RWPE1 (cell line): ENCODE measurements around the gene TMEM140.
A peak's percentile ranks its signal among the peaks of the same experiment; 100 is the strongest.
"Not testable (repeated sequence)": the region's sequence is repeated elsewhere in the genome, so short reads cannot be mapped to it uniquely, and the experiment has no call there.

ENCODE experiments used
- CTCF ChIA-PET: fragments of 350-600 bp; sonication (Branson Sonifier 250); formaldehyde crosslinking; extraction: SDS; loops from one replicate; lab custom pipeline; 2021; lab: Yijun Ruan, JAX
- POLR2A ChIA-PET: fragments of 400-600 bp; formaldehyde crosslinking; extraction: SDS; loops from one replicate; lab custom pipeline; 2020; ENCODE audit warnings: antibody characterized with exemption; ENCODE audit not compliant: low non-redundant PET; lab: Yijun Ruan, JAX
- DNase-seq: peaks from one replicate; pipeline ENCODE4 v3.0.0; 2012; ENCODE audit warnings: low spot score
- H3K27ac ChIP-seq: fragments of 450-650 bp; 2 replicates; pipeline ENCODE4 v1.5.1; 2017
- TF ChIP-seq, protein P1 (sequence below): fragments of 450-650 bp; conservative IDR thresholded peaks from 2 replicates; pipeline ENCODE4 v1.5.1; 2017; ENCODE audit warnings: low read depth, mild to moderate bottlenecking

TMEM140 gene

GRCh38 chr7:135210888-135211178, 63.0 kb downstream of the TMEM140 start:
- TF ChIP-seq, protein P1, sequence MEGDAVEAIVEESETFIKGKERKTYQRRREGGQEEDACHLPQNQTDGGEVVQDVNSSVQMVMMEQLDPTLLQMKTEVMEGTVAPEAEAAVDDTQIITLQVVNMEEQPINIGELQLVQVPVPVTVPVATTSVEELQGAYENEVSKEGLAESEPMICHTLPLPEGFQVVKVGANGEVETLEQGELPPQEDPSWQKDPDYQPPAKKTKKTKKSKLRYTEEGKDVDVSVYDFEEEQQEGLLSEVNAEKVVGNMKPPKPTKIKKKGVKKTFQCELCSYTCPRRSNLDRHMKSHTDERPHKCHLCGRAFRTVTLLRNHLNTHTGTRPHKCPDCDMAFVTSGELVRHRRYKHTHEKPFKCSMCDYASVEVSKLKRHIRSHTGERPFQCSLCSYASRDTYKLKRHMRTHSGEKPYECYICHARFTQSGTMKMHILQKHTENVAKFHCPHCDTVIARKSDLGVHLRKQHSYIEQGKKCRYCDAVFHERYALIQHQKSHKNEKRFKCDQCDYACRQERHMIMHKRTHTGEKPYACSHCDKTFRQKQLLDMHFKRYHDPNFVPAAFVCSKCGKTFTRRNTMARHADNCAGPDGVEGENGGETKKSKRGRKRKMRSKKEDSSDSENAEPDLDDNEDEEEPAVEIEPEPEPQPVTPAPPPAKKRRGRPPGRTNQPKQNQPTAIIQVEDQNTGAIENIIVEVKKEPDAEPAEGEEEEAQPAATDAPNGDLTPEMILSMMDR, result no peak
- CTCF ChIA-PET, result no interaction called here
- POLR2A ChIA-PET, result no interaction called here
- no peak for DNase-seq
- peak overlapping the region; percentile 80 for H3K27ac ChIP-seq

DNA sequence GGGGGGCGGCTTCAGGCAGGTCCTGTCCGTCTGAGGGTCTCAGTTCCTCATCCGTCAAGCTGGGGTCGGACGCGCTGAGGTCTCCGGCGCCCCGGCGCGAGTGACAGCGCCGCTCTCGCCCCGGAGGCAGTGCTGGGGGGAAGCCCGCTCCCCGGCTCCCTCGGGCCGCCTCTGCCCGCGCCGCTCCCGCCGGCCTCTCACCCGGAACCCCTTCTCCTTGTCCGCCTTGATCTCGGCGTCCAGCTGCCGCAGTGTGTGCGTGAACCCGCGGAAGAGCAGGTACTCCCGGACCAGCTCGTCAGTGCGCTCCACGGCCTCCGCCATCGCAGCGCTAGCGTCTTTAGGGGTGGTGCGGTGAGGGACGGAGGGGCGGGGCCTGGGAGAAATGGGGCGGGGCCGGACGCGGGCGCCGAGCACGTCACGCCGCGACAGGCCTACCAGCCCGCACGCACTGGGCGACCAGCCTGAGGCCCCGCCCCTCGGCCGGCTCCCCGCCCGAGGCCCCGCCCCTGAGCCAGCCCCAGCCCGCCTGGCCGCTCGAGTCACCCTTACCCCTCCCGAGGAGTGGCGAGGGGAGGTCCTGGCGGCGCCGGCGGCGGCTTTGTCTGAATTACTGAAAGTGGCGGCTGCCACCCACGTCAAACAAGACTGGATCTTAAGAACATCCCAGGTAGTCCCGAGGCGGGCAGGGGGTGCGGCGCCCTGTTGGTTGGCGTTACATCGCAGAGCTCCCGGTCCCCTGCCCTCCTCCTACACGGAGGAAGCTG, 63.5 kb downstream of the TMEM140 start, which contains the start of gene WDR91:
WDR91 (minus strand) TSS at position 348 of the 767 bp plus-strand sequence; CDS start at position 324, 24 bp downstream.
- POLR2A ChIA-PET, result no interaction called here
- peak within 1 kb of the TSS; percentile 80 for H3K27ac ChIP-seq
- TF ChIP-seq, protein P1, result no peak
- DNase-seq, result peak; percentile 97
- CTCF ChIA-PET, result no interaction called here

DNA sequence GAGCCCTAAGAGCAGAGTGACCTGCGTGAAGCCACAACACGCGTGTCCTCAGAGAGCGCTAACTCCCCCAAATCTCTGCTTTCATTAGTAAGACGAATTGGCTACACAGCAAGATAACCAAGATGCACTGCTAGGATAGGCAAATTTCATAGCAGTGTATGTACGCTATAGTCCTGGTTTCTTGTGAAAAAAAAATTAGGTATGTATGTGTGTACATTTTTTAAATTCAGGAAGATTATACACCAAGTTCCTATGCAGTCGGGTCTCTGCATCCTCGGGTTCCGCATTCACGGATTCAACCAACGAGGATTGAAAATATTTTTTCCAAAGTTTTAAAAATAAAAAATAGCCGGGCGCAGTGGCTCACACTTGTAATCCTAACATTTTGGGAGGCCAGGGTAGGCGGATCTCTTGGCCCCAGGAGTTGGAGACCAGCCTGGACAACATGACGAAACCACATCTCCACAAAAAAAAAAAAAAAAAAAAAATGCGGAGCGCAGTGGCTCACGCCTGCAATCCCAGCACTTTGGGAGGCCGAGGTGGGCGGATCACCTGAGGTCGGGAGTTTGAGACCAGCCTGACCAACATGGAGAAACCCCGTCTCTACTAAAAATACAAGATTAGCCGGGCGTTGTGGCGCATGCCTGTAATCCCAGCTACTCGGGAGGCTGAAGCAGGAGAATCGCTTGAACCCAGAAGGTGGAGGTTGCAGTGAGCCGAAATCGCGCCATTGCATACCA, 64.2 kb downstream of the TMEM140 start:
- POLR2A ChIA-PET, CTCF ChIA-PET, DNase-seq: not testable (repeated sequence)
- peak overlapping the region; percentile 80 for H3K27ac ChIP-seq

- TF ChIP-seq, protein P1, result no peak
- POLR2A ChIA-PET, result no interaction called here
These were observed 66.0 kb downstream of the TMEM140 start for GRCh38 chr7:135213831-135214230.

GRCh38 chr7:135215180-135215579, 67.3 kb downstream of the TMEM140 start:
- CTCF ChIA-PET, result no interaction called here
- TF ChIP-seq, protein P1, result no peak
- no peak for DNase-seq
- no peak overlapping the region for H3K27ac ChIP-seq
- POLR2A ChIA-PET, result no interaction called here

More at GRCh38 chr7:135213831-135214230, 66.0 kb downstream of the TMEM140 start:
- no peak overlapping the region for H3K27ac ChIP-seq
- DNase-seq, result no peak
- CTCF ChIA-PET, result no interaction called here

DNA sequence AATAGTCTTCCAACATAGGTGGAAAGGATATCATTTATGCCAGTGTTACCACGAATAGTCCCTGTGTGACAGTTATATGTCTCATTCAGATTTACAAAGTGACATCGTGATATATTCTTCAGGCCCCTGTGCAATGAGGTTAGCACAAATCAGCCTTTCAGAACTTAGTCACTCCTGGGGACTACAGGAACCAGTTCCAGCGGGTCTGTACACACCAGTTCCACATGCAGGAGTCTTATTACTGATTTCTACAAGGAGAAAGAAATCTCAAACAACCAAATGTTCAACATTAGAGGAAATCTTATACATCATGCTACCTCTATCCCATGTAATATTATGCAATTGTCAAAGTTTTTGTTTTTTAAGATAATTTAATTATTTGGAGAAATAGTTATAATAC, 67.8 kb downstream of the TMEM140 start:
- ChIA-PET CTCF (no interaction called here), POLR2A (no interaction called here)
- TF ChIP-seq, protein P1, result no peak
- no peak for DNase-seq
- no peak overlapping the region for H3K27ac ChIP-seq
